T-cell (primary cell): ENCODE results near the gene COL5A3. TPM values are rescaled to one million over a fixed set of nuclear protein-coding genes. Genes with fewer than 3 reads are reported as not detected.

Experiments
- ATAC-seq, 4 experiments: fragments of 200-7000 bp in 3 of 4; fragments of 150-1000 bp in 1 of 4; cut with Tn5 transposase; replicated peaks in 1 of 4; 1 replicate in 3 of 4; 2 replicates in 1 of 4; pipeline ENCODE4 v1.10.0; 2021; ENCODE audit warnings: moderate library complexity in 3 of 4, mild to moderate bottlenecking in 2 of 4, moderate number of reproducible peaks in 1 of 4
- CTCF ChIA-PET, 2 donors: fragments of 300-600 bp; sonication (Branson Sonifier 250); formaldehyde crosslinking; loops; one replicate each; lab custom pipeline; 2022; ENCODE audit warnings: antibody characterized with exemption in 2 of 2; lab: Charles Lee
- POLR2A ChIA-PET, 2 donors: fragments of 300-600 bp; sonication (Branson Sonifier 250); formaldehyde crosslinking; loops; one replicate each; lab custom pipeline; 2022; ENCODE audit warnings: antibody characterized with exemption in 2 of 2; lab: Charles Lee
- DNase-seq, 35 experiments: peaks; one replicate each; pipeline versions ENCODE4 v3.0.0 to v3.0.0-alpha.2; 2013 to 2023
- H3K27ac ChIP-seq: one replicate; pipeline ENCODE4 v1.5.1; 2013; ENCODE audit warnings: low read length
- H3K27me3 ChIP-seq, 2 experiments: replicated peaks in 1 of 2; 1 replicate in 1 of 2; 2 replicates in 1 of 2; pipeline versions ENCODE4 v1.6.1 to v1.7.0; 2013; ENCODE audit warnings: low read length in 1 of 2, mixed read lengths in 1 of 2; ENCODE audit not compliant: control insufficient read depth in 2 of 2, insufficient read depth in 2 of 2; ENCODE audit errors: extremely low read depth in 1 of 2
- H3K36me3 ChIP-seq, 2 donors: 1 replicate in 1 of 2; 2 replicates in 1 of 2; pipeline versions ENCODE4 v1.6.1 to v1.7.0; 2013; ENCODE audit warnings: low read length in 1 of 2; ENCODE audit not compliant: control insufficient read depth in 2 of 2, insufficient read depth in 1 of 2; ENCODE audit errors: extremely low read depth in 1 of 2
- H3K4me1 ChIP-seq, 2 experiments: 1 replicate in 1 of 2; 2 replicates in 1 of 2; pipeline versions ENCODE4 v1.6.1 to v1.7.0; 2013; ENCODE audit warnings: low read length in 2 of 2, mixed read lengths in 1 of 2; ENCODE audit not compliant: insufficient read depth in 2 of 2, control insufficient read depth in 1 of 2; ENCODE audit errors: extremely low read depth in 1 of 2
- H3K4me3 ChIP-seq, 2 donors: 1 replicate in 1 of 2; 2 replicates in 1 of 2; pipeline versions ENCODE4 v1.5.1 to v1.7.0; 2013; ENCODE audit warnings: mild to moderate bottlenecking in 2 of 2, low read length in 1 of 2, moderate library complexity in 1 of 2; ENCODE audit not compliant: control insufficient read depth in 1 of 2; ENCODE audit errors: extremely low read depth in 1 of 2
- H3K9me3 ChIP-seq: 2 replicates; pipeline ENCODE4 v1.7.0; 2013
- H3K27ac Mint-ChIP-seq, 2 donors: one replicate each; pipeline ENCODE4 v1.8.0; 2020 to 2021; ENCODE audit warnings: mild to moderate bottlenecking in 2 of 2, mixed read lengths in 2 of 2
- H3K27me3 Mint-ChIP-seq, 2 donors: one replicate each; pipeline ENCODE4 v1.8.0; 2021 to 2022; ENCODE audit warnings: mixed read lengths in 2 of 2
- H3K36me3 Mint-ChIP-seq: one replicate; pipeline ENCODE4 v1.8.0; 2021; ENCODE audit warnings: mixed read lengths
- H3K4me1 Mint-ChIP-seq, 3 donors: one replicate each; pipeline ENCODE4 v1.8.0; 2020 to 2022; ENCODE audit warnings: mixed read lengths in 3 of 3, mild to moderate bottlenecking in 1 of 3
- H3K4me3 Mint-ChIP-seq, 3 donors: one replicate each; pipeline ENCODE4 v1.8.0; 2020 to 2022; ENCODE audit warnings: mild to moderate bottlenecking in 3 of 3, mixed read lengths in 3 of 3, moderate library complexity in 3 of 3
- H3K9me3 Mint-ChIP-seq, 3 donors: one replicate each; pipeline ENCODE4 v1.8.0; 2020 to 2022; ENCODE audit warnings: mixed read lengths in 3 of 3
- WGBS: methylation state at CpG from one replicate; pipeline ENCODE4 v1.1.5; 2013; ENCODE audit warnings: missing lambda C conversion rate; ENCODE audit not compliant: insufficient coverage; 5-methylcytosine and 5-hydroxymethylcytosine counted together
- total RNA-seq, 35 experiments: library from RNA in 6 of 35; stranded (reverse) in 6 of 35; fragments of 120-200 nt in 1 of 35; gene quantifications; one replicate each; pipeline versions ENCODE4 v1.2.1 to v1.2.4 and lab custom pipeline; 2013 to 2026

Gene COL5A3
- total RNA-seq, 5 donors from 2014 or later (not counting 1 experiment from before 2014, with no cell fraction given), result 0.13 to 3.4 (median 2.2) TPM

GRCh38 chr19:10013834-10014618 lies 3.7 kb upstream of the COL5A3 start:
- Mint-ChIP-seq H3K27ac (no peak overlapping the region), H3K4me3 (no peak overlapping the region), H3K9me3 (peaks cover 0 to 4% (median 0%) of the 10 kb centered on the region in 3 donors), H3K36me3 (no peaks in the 10 kb centered on the region), H3K27me3 (peaks cover 35 to 54% of the 10 kb centered on the region in 2 donors), H3K4me1 (peaks cover 5 to 9% (median 8%) of the 10 kb centered on the region in 3 donors)
- POLR2A ChIA-PET, result no interaction called here
- no peak overlapping the region for H3K27ac ChIP-seq
- CTCF ChIA-PET, result no interaction called here
- no peak overlapping the region for H3K4me3 ChIP-seq
- no peak for ATAC-seq
- H3K27me3 ChIP-seq, result peaks cover 6 to 48% of the 10 kb centered on the region in 2 experiments
- no peak for DNase-seq
- H3K36me3 ChIP-seq, result no peaks in the 10 kb centered on the region
- 89% methylated on average over 2 of the region's 6 CpGs for WGBS
- H3K9me3 ChIP-seq, result no peaks in the 10 kb centered on the region
- H3K4me1 ChIP-seq, result peaks cover 0 to 14% of the 10 kb centered on the region in 2 experiments

GRCh38 chr19:10013316-10013715 lies 3.0 kb upstream of the COL5A3 start, which contains the start of gene RDH8:
Gene RDH8 (plus strand): TSS chr19:10013483. CDS start chr19:10013498, 15 bp downstream.
- peaks cover 9 to 55% of the 10 kb centered on the region in 2 experiments for H3K27me3 ChIP-seq
- ChIA-PET CTCF (no interaction called here), POLR2A (interaction anchor here in 1 of 2 donors (0.5 kb wide), 1 partner anchor 294 kb away, joined by 5 read pairs; no protein-coding TSS in a partner anchor)
- H3K27ac ChIP-seq, result no peak within 1 kb of the TSS
- H3K9me3 ChIP-seq, result no peaks in the 10 kb centered on the region
- H3K4me1 Mint-ChIP-seq, result peaks cover 10 to 14% (median 13%) of the 10 kb centered on the region in 3 donors
- ATAC-seq (no peak), DNase-seq (no peak)
- H3K4me3 ChIP-seq, result no peak within 1 kb of the TSS
- peaks cover 0 to 4% (median 0%) of the 10 kb centered on the region in 3 donors for H3K9me3 Mint-ChIP-seq
- no peaks in the 10 kb centered on the region for H3K36me3 Mint-ChIP-seq
- H3K27ac Mint-ChIP-seq, result no peak within 1 kb of the TSS
- 78% methylated on average over 10 of the region's 10 CpGs for WGBS
- peaks cover 0 to 21% of the 10 kb centered on the region in 2 experiments for H3K4me1 ChIP-seq
- peaks cover 42 to 60% of the 10 kb centered on the region in 2 donors for H3K27me3 Mint-ChIP-seq
- no peaks in the 10 kb centered on the region for H3K36me3 ChIP-seq
- no peak within 1 kb of the TSS for H3K4me3 Mint-ChIP-seq

- Mint-ChIP-seq H3K27ac (no peak overlapping the region), H3K27me3 (peaks cover 54 to 69% of the 10 kb centered on the region in 2 donors)
- POLR2A ChIA-PET, result no interaction called here
Measured at GRCh38 chr19:10011974-10012373, 1.7 kb upstream of the COL5A3 start.

GRCh38 chr19:10010939-10011338 lies 635 bp upstream of the COL5A3 start:
- no peak overlapping the region for H3K4me3 Mint-ChIP-seq
- 70% methylated on average over 8 of the region's 9 CpGs for WGBS
- ATAC-seq (no peak), DNase-seq (no peak)
- H3K27ac Mint-ChIP-seq, result no peak overlapping the region
- ChIA-PET POLR2A (no interaction called here), CTCF (no interaction called here)
- H3K36me3 Mint-ChIP-seq, result no peaks in the 10 kb centered on the region
- Histone ChIP-seq H3K27ac (no peak overlapping the region), H3K27me3 (peaks cover 9 to 70% of the 10 kb centered on the region in 2 experiments), H3K4me1 (peaks cover 0 to 45% of the 10 kb centered on the region in 2 experiments), H3K36me3 (no peaks in the 10 kb centered on the region), H3K9me3 (no peaks in the 10 kb centered on the region), H3K4me3 (no peak overlapping the region)
- peaks cover 17 to 23% (median 19%) of the 10 kb centered on the region in 3 donors for H3K4me1 Mint-ChIP-seq
- peaks cover 0 to 4% (median 0%) of the 10 kb centered on the region in 3 donors for H3K9me3 Mint-ChIP-seq
- H3K27me3 Mint-ChIP-seq, result peaks cover 56 to 73% of the 10 kb centered on the region in 2 donors

More at GRCh38 chr19:10011974-10012373, 1.7 kb upstream of the COL5A3 start:
- H3K4me1 Mint-ChIP-seq, result peaks cover 13 to 16% (median 14%) of the 10 kb centered on the region in 3 donors
- no peaks in the 10 kb centered on the region for H3K9me3 ChIP-seq
- peaks cover 9 to 64% of the 10 kb centered on the region in 2 experiments for H3K27me3 ChIP-seq
- CTCF ChIA-PET, result no interaction called here
- no peak overlapping the region for H3K4me3 Mint-ChIP-seq
- WGBS, result no CpG with 5 or more reads among the region's 7 CpGs
- H3K36me3 ChIP-seq, result no peaks in the 10 kb centered on the region
- no peaks in the 10 kb centered on the region for H3K36me3 Mint-ChIP-seq
- H3K9me3 Mint-ChIP-seq, result peaks cover 0 to 4% (median 0%) of the 10 kb centered on the region in 3 donors
- no peak for ATAC-seq
- no peak for DNase-seq
- H3K4me1 ChIP-seq, result peaks cover 0 to 34% of the 10 kb centered on the region in 2 experiments
- no peak overlapping the region for H3K4me3 ChIP-seq
- no peak overlapping the region for H3K27ac ChIP-seq

GRCh38 chr19:10009714-10010224 lies 535 bp downstream of the COL5A3 start:
- peaks cover 18 to 23% (median 22%) of the 10 kb centered on the region in 3 donors for H3K4me1 Mint-ChIP-seq
- H3K36me3 ChIP-seq, result no peaks in the 10 kb centered on the region
- H3K27ac Mint-ChIP-seq, result no peak overlapping the region
- 18% methylated on average over 14 of the region's 22 CpGs for WGBS
- peak overlapping the region in 1 of 3 donors; percentile 36 for H3K4me3 Mint-ChIP-seq
- CTCF ChIA-PET, result no interaction called here
- H3K27ac ChIP-seq, result no peak overlapping the region
- H3K4me1 ChIP-seq, result peaks cover 0 to 57% of the 10 kb centered on the region in 2 experiments
- H3K9me3 ChIP-seq, result no peaks in the 10 kb centered on the region
- ATAC-seq (peak in 1 of 4 experiments; percentile 24), DNase-seq (peak in 2 of 35 experiments; percentile 17 to 35)
- POLR2A ChIA-PET, result no interaction called here
- H3K27me3 ChIP-seq, result peaks cover 9 to 78% of the 10 kb centered on the region in 2 experiments
- no peaks in the 10 kb centered on the region for H3K36me3 Mint-ChIP-seq
- no peak overlapping the region for H3K4me3 ChIP-seq
- peaks cover 63 to 79% of the 10 kb centered on the region in 2 donors for H3K27me3 Mint-ChIP-seq
- peaks cover 0 to 4% (median 0%) of the 10 kb centered on the region in 3 donors for H3K9me3 Mint-ChIP-seq

GRCh38 chr19:10008184-10008765 lies 2.0 kb downstream of the COL5A3 start:
- WGBS, result 46% methylated on average over 11 of the region's 11 CpGs
- Histone ChIP-seq H3K27ac (no peak overlapping the region), H3K36me3 (no peaks in the 10 kb centered on the region), H3K4me3 (no peak overlapping the region), H3K4me1 (peaks cover 0 to 71% of the 10 kb centered on the region in 2 experiments), H3K9me3 (no peaks in the 10 kb centered on the region), H3K27me3 (peaks cover 6 to 85% of the 10 kb centered on the region in 2 experiments)
- H3K27me3 Mint-ChIP-seq, result peaks cover 61 to 82% of the 10 kb centered on the region in 2 donors
- DNase-seq (no peak), ATAC-seq (no peak)
- peaks cover 20 to 24% (median 23%) of the 10 kb centered on the region in 3 donors for H3K4me1 Mint-ChIP-seq
- ChIA-PET CTCF (no interaction called here), POLR2A (no interaction called here)
- peak overlapping the region in 1 of 2 donors; percentile 6 for H3K27ac Mint-ChIP-seq
- peak overlapping the region in 1 of 3 donors; percentile 30 for H3K4me3 Mint-ChIP-seq
- H3K36me3 Mint-ChIP-seq, result no peaks in the 10 kb centered on the region
- H3K9me3 Mint-ChIP-seq, result peaks cover 0 to 4% (median 0%) of the 10 kb centered on the region in 3 donors
